HG03439 (cell line): ENCODE results near the gene STAT4.

Experiments
- ATAC-seq: cut with Tn5 transposase; IDR thresholded peaks from one replicate; pipeline ENCODE4 v1.9.1; 2021; ENCODE audit warnings: mild to moderate bottlenecking, moderate library complexity; ENCODE audit not compliant: unreplicated experiment

The STAT4 gene

DNA sequence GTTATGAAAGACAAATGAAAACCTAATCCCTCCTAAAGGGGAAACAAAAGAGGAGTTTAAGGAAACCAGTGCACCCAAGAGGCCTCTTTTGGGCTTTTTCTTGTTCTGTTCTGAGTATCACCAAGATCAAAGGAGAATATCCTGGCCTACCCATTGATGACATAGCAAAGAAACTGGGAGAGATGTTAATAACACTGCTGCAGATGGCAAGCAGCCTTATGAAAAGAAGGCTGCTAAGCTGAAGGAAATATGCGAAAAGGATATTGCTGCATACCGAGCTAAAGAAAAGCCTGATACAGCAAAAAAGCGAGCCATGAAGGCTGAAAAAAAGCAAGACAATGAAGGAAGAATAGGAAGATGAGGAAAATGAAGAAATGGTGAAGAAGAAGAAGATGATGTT is 23.6 kb upstream of the STAT4 start:
- no peak for ATAC-seq

DNA sequence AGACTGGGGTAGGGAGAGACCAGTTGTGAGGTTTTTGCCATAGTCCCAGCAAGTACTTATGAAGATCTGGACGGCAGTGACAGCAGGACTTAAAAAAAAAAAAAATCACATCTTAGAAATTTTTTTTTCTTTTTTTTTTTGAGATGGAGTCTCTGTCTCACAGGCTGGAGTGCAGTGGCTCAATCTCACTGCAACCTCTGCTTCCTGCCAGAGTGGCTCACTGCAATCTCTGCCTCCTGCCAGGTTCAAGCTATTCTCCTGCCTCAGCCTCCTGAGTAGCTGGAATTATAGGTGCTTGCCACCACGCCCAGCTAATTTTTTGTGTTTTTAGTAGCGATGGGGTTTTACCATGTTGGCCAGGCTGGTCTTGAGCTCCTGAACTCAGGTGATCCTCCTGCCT is 22.4 kb upstream of the STAT4 start:
- ATAC-seq, result no peak

DNA sequence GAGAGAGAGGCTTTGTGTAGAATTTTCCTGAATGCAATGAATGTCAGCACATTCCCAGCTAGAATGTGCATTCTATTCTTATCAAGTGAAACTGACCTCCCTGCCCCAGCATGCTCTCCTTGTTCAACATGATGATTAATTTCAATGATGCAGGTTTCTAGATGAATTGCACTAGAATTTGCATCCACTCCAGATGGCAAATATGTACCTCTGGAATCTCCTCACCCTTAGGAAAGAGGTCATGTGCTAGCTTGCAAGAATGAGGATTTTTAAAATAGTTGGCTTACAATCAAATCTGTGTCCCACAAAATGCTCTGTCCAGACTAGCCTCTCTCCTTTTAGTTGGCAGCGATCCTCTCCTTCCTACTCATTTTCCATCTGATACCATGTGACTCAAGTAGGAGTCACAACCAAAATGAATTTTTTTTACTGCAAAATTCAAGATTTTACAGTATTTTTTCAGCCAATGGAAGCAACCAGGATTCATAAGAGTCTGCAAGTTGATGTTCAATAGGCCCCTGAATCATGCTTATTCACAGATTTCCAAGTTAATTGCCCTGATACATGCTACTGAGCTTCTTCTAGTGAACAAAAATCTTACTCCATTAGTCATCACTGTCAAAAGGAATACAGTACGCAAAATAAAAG is 21.0 kb upstream of the STAT4 start:
- no peak for ATAC-seq

DNA sequence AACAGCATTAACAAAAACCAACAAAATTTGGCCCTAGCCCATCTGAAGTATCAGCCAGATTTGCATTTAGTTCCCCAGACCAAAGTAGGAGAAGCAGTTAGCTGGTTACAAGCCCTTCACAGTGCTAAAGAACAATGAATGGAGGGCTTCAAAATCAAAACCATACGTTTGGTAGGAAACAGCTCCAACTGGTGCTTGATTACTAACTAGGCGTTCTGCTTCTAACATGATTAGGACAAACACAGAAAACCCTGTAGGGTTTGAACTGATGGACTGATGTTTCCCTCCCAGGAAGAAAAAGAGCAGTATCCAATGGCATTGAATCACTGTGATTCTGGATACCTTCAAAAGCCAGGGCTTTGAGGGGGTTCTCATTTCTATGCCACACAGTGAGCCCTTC is 20.5 kb upstream of the STAT4 start:
- ATAC-seq, result no peak

DNA sequence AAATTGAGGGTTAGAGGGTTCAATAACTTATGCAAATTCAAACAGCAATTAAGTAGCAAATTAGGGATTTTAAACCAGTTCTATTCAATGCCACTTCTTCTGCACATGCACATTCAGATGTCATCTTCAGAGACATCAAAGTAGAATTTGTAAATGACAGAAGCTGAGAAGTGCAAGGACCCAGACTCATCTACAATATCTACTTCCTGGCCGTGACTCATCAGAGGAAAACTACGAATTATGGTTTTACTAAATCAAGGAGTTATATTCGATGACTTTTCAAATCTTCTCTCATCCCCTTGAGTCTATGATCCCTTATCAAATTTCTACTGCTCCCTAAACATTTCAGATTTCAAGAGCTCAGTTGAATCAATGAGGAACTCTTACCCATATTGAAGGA is 20.0 kb upstream of the STAT4 start:
- no peak for ATAC-seq

DNA sequence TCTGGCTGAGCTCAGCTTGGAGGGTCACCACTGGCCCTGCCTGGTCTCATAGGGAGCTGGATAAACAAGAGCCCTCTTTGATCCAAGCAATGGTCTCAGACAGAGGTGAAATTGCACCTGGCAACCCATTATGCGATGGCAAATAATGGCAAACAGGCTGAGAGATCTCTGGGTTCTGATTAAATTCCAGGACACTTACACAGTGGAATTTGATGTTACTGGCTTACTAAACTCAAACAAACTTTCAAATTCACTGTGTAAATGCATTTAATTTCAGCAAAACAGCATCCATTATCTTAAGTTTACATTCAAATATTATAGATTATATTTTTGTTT is 19.5 kb upstream of the STAT4 start:
- ATAC-seq, result no peak

DNA sequence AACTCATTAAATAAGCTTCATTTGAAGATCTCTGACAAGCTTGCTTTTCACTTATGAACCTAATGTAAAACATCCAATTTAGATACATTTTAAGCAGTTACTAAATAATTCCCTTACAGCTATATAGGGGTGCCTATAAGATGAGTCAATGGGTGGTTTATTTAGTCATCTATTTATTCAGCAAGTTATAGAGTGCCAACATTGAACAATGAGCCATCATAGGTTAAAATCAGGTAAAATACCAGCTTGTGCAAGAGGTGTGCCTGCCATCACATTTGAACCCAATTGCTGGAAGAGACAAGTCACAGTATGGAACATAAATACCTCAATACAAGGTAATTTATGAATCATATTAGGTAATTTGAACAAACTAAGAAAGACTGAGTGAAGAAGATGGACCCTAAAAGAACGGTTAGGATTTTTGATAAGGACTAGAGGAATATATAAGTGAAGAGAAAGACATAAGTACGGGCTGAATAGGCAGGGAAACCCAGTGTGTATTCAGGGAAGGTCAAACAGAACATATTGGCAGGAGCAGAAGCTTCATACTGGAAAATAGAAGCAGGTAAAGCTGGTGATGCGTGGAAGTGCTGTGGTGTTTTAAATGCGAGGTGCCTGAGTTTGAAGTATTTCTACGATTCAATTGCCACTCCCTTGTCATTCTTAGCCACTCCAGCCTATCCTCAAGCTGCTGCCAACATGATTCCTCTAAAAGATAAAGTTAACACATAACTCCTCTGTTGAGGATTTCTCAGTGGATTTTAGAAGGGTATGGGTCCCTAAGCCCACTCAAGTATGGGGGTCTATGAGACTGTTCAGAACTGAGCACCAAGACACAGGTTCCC is 18.9 kb upstream of the STAT4 start:
- no peak for ATAC-seq

DNA sequence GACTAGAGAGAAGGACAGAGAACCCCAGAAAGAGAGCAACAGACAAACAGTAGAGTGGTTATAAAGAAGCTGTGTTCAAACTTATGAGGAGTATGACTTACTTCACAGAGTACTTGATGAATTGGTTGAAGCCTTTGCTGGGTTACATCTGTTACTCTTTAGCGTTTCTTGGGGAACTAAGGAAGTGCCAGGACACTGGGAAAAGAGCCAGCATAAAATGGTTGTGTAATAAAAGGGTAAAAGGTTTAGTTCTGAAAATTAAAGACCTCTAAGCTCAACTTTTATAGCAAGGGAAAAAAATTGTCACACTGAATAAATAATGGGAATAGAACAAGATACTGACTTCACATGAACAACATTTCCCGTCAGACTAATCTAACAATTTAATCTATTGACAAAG is 17.0 kb upstream of the STAT4 start:
- ATAC-seq, result no peak

DNA sequence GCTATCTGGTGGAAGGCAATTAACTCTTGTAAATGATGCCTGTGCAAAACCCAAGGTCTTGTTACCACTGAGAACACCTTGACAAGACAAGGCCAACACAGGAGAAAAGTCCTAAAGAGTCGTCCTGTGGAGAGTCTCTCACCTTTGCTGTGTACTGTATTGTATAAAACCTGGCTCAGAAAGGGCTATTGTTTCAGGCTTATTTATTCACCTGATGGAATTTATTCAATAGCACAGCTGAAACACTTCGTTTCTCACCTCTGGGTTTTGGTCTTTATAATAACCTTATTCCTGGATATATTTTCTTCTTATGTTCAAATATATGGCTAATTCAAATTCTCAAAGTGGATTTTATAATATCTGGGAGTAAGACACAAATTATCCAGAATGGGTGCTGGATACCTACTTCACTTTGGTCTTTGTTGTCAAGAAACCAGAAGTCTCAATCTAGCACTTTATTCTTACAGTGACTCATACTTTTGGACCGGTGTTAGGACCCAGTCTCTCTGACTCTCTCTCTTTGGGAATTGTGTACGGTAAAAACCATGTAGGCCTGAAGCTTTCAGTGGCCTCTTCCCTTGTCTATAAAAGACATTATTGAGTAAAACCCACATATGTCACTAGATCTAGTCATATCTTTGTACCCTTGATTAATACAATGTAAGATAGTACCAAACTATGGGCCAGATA is 16.1 kb upstream of the STAT4 start:
- ATAC-seq, result no peak

DNA sequence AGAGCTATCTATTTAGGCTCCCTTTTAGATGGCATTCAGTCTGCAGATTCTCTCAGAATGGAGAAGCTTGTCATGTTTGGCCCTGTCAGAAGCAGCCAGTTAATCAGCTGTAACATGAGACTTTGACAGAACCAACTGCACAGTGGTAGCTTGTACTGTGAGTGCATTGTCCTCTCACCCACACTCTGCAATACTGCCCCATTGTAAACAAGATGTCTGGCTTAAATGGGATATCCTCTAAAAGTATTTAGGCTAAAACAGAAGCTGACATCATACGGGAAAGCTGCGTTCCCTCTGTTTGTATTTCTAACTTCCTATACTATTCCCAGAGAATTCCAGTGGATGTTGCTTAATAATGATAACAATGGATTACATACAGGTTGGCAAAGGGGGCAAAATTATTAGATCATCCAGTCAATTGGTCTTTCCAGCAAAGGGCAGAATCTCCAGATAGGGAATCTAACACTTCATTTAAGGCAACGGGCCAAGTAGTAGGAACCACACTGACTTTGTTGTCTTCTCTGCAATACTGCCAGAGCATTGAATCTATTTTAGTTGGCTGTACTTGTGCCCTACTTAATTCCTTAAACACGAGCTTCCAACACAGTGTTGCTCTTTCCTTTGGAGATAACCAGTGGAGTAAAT is 15.4 kb upstream of the STAT4 start:
- no peak for ATAC-seq

DNA sequence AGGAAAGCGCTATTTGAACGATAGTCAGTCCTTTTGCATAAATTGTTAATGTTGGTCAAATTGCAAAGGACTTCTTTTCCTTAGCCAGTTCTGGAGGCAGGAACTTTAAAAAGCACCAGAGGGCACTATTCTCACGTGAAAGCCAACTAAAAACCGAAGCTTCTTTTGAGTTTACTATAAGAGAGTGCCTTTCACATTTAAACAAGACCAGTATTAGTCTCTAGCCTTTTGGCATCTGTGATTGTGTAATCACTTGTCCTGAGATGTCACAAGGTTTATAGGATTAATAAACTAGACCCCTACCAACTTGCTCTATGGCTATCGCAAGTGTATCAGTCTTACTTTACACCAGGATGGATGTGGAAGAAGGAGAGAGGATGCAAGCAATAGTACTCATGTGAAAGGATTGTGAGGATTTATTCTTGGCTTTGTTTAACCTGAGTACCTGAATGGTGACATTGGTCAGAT is 14.4 kb upstream of the STAT4 start:
- peak; percentile 71 for ATAC-seq

DNA sequence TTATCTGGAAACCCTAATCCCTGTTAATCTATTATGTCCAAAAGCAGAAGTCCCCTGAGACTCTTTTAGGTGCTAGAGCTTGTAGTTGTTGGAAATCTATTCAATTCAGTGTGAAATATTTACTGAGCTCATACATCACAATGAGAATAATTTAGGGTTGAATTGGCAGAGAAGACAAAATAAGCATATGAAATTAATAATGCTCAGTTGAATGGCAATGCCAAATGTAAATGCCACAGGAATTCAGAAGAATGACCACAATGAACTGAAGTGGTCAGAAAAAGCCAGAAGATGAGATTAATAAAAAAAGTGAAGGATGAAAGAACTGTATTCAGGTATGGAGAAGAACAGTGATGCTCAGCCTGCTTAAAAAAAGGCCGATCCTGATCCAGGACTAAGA is 8.0 kb upstream of the STAT4 start:
- ATAC-seq, result no peak

DNA sequence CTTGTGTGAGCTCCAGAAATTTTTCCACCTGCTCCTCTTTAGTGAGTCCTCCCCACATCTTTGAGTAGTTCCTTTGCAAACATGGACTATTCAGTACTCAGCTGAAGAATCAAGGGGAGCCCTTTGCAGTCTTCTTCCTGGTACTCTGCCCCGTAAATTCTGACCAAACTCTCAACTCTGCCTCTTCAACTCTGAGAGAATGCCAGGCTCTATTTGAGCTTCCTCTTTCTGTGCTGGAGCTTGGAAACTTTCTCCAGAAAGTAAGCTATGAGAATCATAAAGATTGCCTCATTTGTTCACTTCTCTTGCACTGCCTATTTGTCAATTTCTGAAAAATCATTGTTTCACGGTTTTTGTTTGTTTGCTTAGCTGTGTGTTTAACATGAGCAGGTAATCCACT is 7.4 kb upstream of the STAT4 start:
- ATAC-seq, result no peak

DNA sequence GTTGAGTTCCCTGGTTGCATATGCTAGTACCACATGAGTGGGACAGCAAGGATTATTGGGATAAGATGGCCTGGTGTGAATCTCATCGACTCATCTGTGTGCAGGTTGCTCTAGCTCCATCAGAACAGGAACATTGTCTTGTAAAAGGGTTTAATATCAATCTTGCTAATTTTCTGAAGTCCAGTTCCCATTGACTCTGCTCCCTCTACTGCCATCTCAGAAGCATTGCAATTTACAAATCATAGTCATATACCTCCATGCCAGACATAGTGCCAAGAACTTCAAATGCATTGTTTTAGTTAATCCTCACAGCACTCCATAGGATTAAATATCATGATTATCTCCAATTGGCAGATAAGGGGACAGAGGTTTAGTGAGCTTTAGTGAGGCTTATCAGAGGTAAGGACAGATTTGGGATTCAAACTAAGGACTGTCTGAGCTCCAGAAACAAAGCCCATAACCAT is 4.8 kb upstream of the STAT4 start:
- no peak for ATAC-seq

DNA sequence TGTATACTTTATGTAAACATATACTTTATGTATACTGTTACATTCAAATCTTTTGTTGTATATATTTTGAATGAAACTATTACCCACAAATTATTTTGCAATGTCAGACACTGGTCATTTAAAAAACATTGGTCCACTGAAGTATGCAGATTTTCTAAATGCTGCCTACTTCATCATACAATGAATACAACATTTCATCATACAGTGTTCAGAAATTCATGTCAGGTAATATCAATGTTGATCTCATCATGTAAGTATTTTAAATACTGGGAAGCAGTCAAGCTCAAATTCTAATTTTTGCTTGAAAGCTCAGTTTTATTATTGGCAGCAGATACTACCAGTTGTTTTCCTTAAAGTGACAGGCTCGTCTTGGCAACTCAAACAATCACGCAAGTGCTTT is 2.9 kb upstream of the STAT4 start:
- no peak for ATAC-seq

DNA sequence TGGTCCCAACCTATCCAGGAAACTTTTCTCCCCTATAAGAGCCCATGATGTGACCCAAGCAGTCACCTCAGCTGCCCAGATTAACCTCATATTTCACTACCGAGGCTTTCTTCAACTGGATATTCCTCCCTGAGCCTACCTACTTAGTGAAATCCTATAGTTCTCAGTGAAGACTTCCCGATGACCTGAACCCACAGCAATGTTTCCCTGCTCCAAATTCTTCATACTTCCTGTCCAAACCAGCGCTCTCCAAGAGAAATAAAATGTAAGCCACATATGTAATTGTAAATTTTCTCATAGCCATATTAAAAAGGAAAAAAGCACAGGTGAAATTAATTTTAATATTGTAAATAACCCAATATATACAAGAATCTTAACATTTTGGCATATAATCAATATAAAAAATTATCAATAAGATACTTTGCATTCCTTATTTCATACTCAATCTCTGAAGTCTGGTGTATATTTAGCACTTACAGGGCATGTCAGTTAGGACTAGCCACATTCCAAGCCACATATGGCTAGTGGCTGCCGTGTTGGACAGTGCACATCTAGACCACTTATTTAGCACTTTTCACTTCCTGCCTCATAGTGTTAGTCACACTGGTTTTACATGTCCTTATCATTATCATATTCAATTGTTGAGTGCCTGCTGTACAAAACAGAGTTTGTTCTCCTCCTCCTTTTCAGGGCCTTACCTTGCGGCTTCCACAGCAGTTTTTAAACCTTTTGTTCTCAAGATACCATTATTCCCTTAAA is 1.9 kb upstream of the STAT4 start:
- ATAC-seq, result no peak

DNA sequence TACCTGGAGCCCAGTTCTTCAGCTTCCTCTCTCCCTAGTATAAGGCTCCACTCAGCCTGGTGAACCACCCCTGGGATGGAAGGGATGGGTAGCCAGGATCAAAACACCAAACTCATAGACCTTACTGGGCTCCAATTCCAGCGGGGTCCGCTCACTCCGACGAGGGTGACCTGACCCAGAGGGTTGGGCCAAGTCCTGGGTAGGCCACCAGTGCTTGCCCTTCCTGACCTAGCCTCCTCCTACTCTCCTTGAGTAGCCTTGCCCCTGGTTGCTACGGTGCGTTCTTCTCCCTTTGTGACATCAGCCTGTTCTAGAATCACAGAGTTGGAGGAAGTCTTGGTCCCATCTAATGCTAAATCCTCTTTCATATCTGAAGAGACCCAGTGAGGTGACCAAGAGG is 537 bp upstream of the STAT4 start:
- ATAC-seq, result peak; percentile 4

DNA sequence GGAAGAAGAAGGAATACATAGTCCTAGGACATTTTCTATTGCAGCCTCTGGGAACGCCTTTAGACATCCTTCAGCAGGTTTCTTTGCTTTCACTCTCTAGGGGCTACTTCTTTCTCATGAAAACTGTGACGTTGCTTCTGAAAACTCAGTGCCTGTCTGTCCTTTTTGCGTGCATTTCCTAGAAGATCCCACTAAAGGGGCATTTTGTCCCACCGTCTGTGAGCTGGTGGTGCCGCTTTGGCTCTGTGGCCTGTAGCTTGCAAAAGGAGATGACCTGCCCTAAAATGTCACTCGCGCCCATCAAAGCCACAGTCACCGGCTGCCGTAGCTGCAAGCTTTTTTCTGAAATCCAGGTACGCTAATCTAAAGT is 579 bp downstream of the STAT4 start:
- ATAC-seq, result peak; percentile 24

DNA sequence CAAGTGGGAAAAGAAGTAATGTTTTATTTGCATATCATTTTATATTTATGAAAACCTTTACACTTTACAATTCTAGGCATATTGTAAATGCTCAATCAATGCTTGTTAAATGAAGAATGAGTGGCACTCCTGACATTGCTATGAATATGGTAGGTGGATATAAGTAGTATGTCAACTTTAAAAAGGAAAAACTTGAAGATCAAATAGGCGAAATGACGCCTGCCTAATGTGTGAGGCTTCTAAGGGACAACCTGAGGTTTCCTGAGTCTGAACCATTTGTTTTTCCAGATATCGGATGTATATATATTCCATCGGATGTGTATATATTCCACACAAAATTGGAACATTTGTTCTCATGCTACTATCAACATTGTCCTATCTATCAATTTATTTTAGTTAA is 1.4 kb downstream of the STAT4 start:
- no peak for ATAC-seq

DNA sequence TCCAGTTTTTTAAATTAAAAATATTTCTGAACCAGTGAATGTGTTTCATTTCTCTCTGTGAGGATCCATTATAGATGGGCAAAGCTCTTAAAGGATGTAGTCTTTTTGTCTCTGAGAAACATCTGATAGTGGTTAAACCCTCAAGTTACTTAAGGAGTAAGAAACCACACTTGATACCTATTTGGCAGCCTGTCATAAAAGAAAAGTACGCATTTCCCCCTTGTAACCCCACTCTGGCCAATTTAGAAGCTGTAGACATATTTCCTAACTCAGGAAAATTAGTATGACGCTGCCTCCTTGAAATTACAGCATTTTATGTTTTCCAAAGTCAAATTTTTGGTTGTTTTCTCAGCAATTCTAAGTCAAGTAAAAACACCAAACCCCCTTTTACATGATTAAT is 2.0 kb downstream of the STAT4 start:
- no peak for ATAC-seq

DNA sequence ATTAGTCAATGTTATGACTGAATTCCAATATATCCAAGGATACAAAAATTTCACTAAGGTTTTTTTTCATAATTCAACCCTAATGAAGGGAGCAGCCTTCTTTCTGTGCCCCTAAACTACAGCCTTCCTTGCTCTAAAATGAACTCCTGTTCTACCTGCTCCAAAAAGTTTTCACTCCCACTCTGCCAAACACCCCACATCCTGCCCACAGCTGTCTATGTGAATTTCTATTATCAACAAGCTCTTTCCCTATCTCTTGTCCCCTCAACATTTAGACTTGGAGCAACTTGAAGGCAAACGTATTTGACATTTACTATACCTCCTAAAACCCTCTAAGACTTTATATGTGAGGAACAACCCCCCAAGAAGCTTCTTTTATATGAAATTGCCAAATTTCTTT is 2.5 kb downstream of the STAT4 start:
- ATAC-seq, result no peak
